ENCODE results near the gene GBE1. TPM values are rescaled to one million over a fixed set of nuclear protein-coding genes. Genes with fewer than 3 reads are reported as not detected.

GBE1 gene
- polyA plus RNA-seq, 3 donors, result 7.7 to 21.7 (median 19.1) TPM

- intact Hi-C loops (cut with micrococcal nuclease), result no loop called here
Measured at GRCh38 chr3:81744366-81744765, 17.1 kb downstream of the GBE1 start.

More at GRCh38 chr3:81744366-81744765, 17.1 kb downstream of the GBE1 start:
- H3K9me3 Mint-ChIP-seq, result peaks cover 0 to 8% (median 0%) of the 10 kb centered on the region in 7 donors
- Histone ChIP-seq H3K79me2 (ENCODE audit: insufficient read depth, low read length) (peaks cover 10% of the 10 kb centered on the region), H4K20me1 (ENCODE audit: insufficient read depth, low read length) (no peaks in the 10 kb centered on the region), H3K4me3 (replicated peaks in 1 of 3; ENCODE audit: low read depth in 2 of 3, low read length in 3 of 3) (no peak overlapping the region), H3K36me3 (replicated peaks in 1 of 2; ENCODE audit: control insufficient read depth in 1 of 2, insufficient read depth in 2 of 2, low read length in 2 of 2) (no peaks in the 10 kb centered on the region), H3K9ac (ENCODE audit: insufficient read depth, low read length, poor library complexity, severe bottlenecking) (no peak overlapping the region), H3K4me2 (replicated peaks; ENCODE audit: extremely low read depth, low read length, poor library complexity, severe bottlenecking) (no peak overlapping the region), H3K27ac (ENCODE audit: low read depth in 1 of 2, low read length in 2 of 2) (no peak overlapping the region), H3K9me3 (replicated peaks in 1 of 2; ENCODE audit: control insufficient read depth in 1 of 2, insufficient read depth in 1 of 2, low read length in 2 of 2) (no peaks in the 10 kb centered on the region), H3K4me1 (ENCODE audit: control insufficient read depth in 1 of 2, insufficient read depth in 2 of 2, low read length in 2 of 2) (peaks cover 12 to 19% of the 10 kb centered on the region in 2 donors), H3K27me3 (ENCODE audit: control insufficient read depth in 2 of 2, insufficient read depth in 2 of 2, low read length in 2 of 2) (no peaks in the 10 kb centered on the region), H2AFZ (ENCODE audit: insufficient read depth, low read depth, low read length, poor library complexity, severe bottlenecking) (no peak overlapping the region)
- peaks cover 19% of the 10 kb centered on the region for H3K4me1 Mint-ChIP-seq
- no peak overlapping the region for H3K4me3 Mint-ChIP-seq
- no peak for DNase-seq
- peaks cover 7 to 14% of the 10 kb centered on the region in 2 donors for H3K36me3 Mint-ChIP-seq
- H3K27me3 Mint-ChIP-seq (ENCODE audit: low read depth in 3 of 3), result peaks cover 0 to 1% (median 0%) of the 10 kb centered on the region in 3 donors
- no peak for TF ChIP-seq CTCF (IDR thresholded peaks at IDR 0.05)
- peak overlapping the region in 1 of 7 donors; percentile 62 for H3K27ac Mint-ChIP-seq

Measured in CD14-positive monocyte (primary cell).